Measurements from ENCODE around the gene SETD1B. TPM values are rescaled to one million over a fixed set of nuclear protein-coding genes. Genes with fewer than 3 reads are reported as not detected.
A peak's percentile ranks its signal among the peaks of the same experiment; 100 is the strongest.
"Not testable (repeated sequence)": the region's sequence is repeated elsewhere in the genome, so short reads cannot be mapped to it uniquely, and the experiment has no call there.

SETD1B gene
- 10 to 100 TPM; 15.0 to 15.6 TPM for total RNA-seq

DNA sequence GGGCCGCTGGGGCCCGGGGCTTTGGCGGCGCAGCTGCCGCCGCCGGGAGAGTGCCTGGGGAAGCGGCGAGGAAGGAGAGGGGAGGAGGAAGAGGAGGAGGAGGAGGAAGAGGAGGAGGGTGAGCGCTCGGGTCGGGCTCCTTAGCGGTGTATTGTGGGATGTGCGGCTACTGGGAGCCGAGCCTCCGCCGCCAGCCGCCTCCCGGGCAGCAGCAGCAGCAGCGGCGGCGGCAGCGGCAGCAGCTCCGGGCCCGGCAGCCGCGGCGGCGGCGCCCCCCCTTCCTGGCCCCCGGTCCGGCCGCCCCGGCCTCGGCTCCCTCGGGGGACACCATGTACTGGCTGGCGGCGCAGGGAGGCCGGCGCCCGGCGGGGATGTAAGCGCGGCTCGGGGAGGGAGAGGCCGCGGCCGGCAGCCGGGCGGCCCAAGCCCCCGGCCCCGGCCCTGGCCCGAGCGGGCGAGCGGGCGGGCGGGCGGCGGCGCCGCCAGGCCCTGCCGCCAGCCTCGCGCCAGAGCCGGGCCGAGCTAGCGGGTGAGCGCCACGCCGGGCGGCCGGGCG lies at the start of gene SETD1B:
TSS of gene SETD1B (plus strand) at position 149 of the 556 bp plus-strand sequence. CDS start 729 bp downstream, outside the sequence.
- H3K9me3 Mint-ChIP-seq: no peaks in the 10 kb centered on the region
- H3K27ac Mint-ChIP-seq: peak within 1 kb of the TSS; percentile 96
- no peaks in the 10 kb centered on the region for H3K27me3 Mint-ChIP-seq
- peaks cover 22% of the 10 kb centered on the region for H3K36me3 Mint-ChIP-seq
- peaks cover 31% of the 10 kb centered on the region for H3K4me1 Mint-ChIP-seq
- peak; percentile 68 for DNase-seq
- H3K4me3 Mint-ChIP-seq: peak within 1 kb of the TSS; percentile 95

DNA sequence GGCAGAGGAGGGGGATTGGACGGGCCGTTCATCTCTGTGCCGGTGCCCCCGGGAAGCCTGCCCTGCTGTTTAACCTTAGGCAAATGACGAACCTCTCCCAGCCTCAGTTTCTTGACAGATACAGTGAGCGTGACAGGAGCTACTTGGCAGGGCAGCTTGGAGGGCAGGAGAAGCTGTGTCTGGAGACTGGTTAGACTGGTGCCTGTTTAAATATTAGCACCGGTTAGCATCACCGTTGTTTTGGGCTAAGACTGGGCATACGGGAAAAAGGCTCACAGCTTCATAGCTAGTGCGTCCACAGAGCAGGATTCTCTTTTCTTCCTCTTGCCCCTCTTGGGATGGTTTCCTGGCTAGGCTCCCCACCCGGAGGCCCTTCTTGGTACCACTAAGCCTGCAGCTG lies 49.0 kb upstream of the SETD1B start:
- Mint-ChIP-seq H3K27ac (no peak overlapping the region), H3K27me3 (no peaks in the 10 kb centered on the region), H3K4me3 (no peak overlapping the region), H3K4me1 (peaks cover 14% of the 10 kb centered on the region), H3K36me3 (peaks cover 12% of the 10 kb centered on the region), H3K9me3 (no peaks in the 10 kb centered on the region)
- DNase-seq: no peak

DNA sequence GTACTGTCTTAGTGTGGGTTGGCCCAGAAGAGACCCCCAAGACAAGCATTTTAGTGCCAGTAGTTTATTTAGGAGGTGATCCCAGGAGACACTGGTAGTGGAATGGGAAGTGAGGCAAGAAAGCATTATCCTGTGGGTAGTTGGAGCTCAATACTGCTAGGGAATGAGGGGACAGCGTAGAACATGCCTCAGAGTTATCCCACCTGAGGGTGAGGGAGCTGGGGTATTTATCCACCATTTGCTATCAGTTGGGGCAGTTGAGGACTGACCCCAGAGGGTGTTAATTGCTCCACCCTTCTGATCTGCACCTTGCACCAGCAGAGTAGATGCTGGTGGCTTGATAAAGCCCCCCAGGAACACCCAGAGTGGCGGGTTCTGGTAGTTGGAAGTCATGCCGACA lies 48.2 kb upstream of the SETD1B start:
- Mint-ChIP-seq H3K27me3 (no peaks in the 10 kb centered on the region), H3K36me3 (peaks cover 9% of the 10 kb centered on the region), H3K27ac (no peak overlapping the region), H3K4me1 (peaks cover 12% of the 10 kb centered on the region), H3K9me3 (no peaks in the 10 kb centered on the region), H3K4me3 (no peak overlapping the region)
- no peak for DNase-seq

DNA sequence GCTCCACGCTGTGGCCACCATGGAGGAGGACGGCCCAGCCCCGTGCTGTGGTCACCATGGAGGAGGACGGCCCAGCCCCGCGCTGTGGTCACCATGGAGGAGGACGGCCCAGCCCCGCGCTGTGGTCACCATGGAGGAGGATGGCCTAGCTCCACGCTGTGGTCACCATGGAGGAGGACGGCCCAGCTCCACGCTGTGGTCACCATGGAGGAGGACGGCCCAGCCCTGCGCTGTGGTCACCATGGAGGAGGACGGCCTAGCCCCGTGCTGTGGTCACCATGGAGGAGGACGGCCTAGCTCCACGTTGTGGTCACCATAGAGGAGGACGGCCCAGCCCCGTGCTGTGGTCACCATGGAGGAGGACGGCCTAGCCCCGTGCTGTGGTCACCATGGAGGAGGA lies 45.3 kb upstream of the SETD1B start:
- peaks cover 12% of the 10 kb centered on the region for H3K4me1 Mint-ChIP-seq
- H3K4me3 Mint-ChIP-seq, H3K9me3 Mint-ChIP-seq, H3K27ac Mint-ChIP-seq, DNase-seq, H3K27me3 Mint-ChIP-seq, H3K36me3 Mint-ChIP-seq: not testable (repeated sequence)

DNA sequence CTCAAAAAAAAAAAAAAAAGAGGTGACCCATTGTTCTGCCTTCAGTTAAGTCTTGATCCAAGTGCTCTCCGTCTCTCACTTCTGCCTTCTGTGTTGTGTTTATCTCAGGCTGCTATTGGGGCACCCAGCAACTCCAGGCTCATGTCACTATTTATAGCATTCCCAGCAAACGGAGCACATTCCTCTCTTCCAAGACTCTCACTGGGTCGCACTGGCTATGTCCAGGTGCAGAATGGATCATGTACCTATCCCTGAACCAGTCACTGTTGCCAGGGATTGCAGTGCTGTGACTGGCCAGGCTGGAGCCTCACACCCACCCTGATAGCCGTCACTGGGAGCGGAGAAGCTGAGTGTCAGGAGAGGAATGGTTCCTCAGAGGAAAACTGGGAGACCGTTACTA lies 41.5 kb upstream of the SETD1B start:
- no peaks in the 10 kb centered on the region for H3K9me3 Mint-ChIP-seq
- no peak for DNase-seq
- no peak overlapping the region for H3K4me3 Mint-ChIP-seq
- H3K27me3 Mint-ChIP-seq: no peaks in the 10 kb centered on the region
- no peak overlapping the region for H3K27ac Mint-ChIP-seq
- no peaks in the 10 kb centered on the region for H3K4me1 Mint-ChIP-seq
- H3K36me3 Mint-ChIP-seq: peaks cover 2% of the 10 kb centered on the region

DNA sequence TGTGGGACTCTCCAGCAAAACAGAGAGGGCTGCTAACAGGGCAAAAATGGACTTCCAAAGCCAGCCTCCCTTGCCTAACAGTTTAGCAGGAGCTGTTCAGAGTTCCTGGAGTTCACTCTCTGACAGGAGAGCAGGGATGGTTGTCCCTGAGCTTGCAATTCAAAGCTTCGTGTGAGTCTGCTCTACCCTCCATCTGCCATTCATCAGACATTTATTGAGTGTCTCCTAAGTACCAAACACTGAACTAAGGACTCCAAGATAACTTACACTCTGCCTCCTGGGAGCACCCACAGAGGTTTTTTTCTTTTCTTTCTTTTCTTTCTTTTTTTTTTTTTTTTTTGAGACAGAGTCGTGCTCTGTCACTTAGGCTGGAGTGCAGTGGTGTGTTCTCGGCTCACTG lies 39.0 kb upstream of the SETD1B start:
- no peaks in the 10 kb centered on the region for H3K4me1 Mint-ChIP-seq
- H3K4me3 Mint-ChIP-seq: no peak overlapping the region
- no peak for DNase-seq
- peaks cover 2% of the 10 kb centered on the region for H3K36me3 Mint-ChIP-seq
- no peak overlapping the region for H3K27ac Mint-ChIP-seq
- no peaks in the 10 kb centered on the region for H3K27me3 Mint-ChIP-seq
- H3K9me3 Mint-ChIP-seq: no peaks in the 10 kb centered on the region

DNA sequence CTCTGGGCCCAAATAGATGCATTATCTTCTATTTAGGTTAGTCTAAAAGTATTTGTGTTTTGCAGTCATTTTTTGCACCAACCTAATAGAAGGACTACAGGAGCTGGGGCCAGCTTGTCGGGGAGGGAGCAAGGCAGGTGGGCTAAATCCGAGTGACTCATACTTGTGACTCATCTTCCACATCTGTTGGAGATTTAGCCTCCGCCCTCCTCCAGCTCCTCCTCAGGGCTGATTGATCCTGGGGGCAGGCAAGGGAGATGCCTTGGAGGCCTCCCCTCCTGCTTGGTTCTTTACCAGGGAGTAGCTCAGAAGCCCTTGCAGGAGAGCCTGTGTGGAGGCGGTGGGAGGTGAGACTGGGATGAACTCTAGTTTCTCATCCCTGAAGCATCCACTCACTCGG lies 38.2 kb upstream of the SETD1B start:
- no peak for DNase-seq
- no peaks in the 10 kb centered on the region for H3K4me1 Mint-ChIP-seq
- no peaks in the 10 kb centered on the region for H3K27me3 Mint-ChIP-seq
- H3K36me3 Mint-ChIP-seq: peaks cover 2% of the 10 kb centered on the region
- H3K27ac Mint-ChIP-seq: no peak overlapping the region
- no peak overlapping the region for H3K4me3 Mint-ChIP-seq
- H3K9me3 Mint-ChIP-seq: no peaks in the 10 kb centered on the region

DNA sequence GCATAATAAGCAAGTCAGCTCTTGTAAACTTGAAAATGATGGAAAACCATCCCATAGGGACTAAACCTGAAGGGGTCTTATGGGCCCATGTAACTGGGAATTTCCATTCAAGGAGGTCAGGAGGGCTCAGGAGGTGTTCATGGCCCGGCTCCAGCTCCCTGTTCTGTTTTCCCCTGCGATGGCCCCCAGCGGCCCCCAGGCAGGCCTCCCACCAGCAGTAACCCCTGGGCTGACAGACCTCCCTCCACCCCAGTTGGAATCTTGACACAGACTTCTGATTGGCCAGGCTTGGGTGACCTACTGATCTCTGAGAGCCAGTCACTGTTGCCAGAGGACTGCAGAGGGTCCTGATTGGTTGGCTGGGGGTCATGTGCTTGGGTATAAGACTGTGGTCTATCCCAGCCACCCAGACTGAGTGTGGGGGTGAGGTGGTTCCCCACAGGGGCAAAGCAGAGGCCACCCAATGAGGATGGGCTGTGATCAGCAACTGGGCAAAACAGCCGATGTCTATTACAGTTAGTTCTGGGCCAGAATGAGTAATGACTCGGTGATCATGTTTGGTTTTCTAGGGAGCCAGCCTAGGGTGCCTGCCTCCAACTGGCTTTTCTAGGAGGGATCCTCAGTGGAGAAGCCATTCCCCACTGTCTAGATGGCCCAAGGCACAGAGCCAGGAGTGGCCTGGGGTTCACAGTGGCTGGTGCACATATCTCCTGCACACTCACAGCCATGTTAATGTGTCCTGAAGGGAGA lies 37.3 kb upstream of the SETD1B start:
- Mint-ChIP-seq H3K9me3 (no peaks in the 10 kb centered on the region), H3K4me3 (no peak overlapping the region), H3K27me3 (no peaks in the 10 kb centered on the region), H3K27ac (no peak overlapping the region), H3K4me1 (no peaks in the 10 kb centered on the region), H3K36me3 (peaks cover 2% of the 10 kb centered on the region)
- DNase-seq: no peak

DNA sequence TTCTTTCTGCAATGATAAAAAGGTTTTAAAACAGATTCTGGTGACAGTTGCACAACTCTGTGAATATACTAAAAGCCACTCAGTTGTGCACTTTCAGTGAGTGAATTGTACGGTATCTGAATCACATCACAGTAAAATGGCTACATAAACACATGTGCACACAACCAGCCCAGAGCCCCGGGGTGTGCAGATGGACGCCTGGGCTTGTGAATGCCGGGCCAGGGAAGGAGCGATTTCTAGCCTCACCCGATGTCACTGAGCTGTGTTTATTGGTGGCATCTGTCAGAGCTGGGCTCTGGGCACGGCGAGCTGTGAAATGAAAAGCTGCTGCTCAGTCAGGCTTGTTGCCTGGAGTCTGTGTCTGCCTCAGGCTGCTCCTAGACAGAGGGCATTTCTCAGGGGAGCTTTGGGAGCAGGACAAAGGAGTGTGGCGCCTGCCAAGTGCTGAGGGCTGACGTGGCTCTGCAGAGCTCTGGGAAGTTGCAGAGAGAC lies 36.2 kb upstream of the SETD1B start:
- DNase-seq: no peak
- Mint-ChIP-seq H3K4me1 (no peaks in the 10 kb centered on the region), H3K36me3 (peaks cover 2% of the 10 kb centered on the region), H3K27ac (no peak overlapping the region), H3K9me3 (no peaks in the 10 kb centered on the region), H3K27me3 (no peaks in the 10 kb centered on the region), H3K4me3 (no peak overlapping the region)

DNA sequence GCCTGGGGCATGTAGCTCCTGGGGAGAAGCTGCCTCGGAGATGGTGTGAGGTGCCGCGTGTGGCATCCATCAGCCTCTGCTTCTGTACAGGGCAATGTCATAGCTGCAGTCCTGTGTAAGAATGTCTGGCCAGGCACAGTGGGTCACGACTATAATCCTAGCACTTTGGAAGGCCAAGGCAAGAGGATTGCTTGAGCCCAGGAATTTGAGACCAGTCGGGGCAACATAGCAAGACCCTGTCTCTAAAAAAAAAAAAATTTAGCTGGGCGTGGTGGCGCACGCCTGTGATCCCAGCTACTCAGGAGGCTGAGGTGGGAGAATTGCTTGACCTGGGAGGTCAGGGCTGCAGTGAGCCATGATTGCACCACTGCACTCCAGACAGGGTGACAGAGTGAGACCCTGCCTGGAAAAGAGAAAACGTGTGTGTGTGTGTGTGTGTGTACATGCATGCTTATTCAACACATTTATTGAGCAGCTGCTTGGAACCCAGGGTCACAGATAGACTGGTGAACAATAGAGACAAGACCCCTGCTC lies 34.4 kb upstream of the SETD1B start:
- H3K27ac Mint-ChIP-seq: no peak overlapping the region
- no peak overlapping the region for H3K4me3 Mint-ChIP-seq
- H3K9me3 Mint-ChIP-seq: no peaks in the 10 kb centered on the region
- H3K4me1 Mint-ChIP-seq: peaks cover 4% of the 10 kb centered on the region
- DNase-seq: no peak
- H3K36me3 Mint-ChIP-seq: peaks cover 2% of the 10 kb centered on the region
- H3K27me3 Mint-ChIP-seq: no peaks in the 10 kb centered on the region

DNA sequence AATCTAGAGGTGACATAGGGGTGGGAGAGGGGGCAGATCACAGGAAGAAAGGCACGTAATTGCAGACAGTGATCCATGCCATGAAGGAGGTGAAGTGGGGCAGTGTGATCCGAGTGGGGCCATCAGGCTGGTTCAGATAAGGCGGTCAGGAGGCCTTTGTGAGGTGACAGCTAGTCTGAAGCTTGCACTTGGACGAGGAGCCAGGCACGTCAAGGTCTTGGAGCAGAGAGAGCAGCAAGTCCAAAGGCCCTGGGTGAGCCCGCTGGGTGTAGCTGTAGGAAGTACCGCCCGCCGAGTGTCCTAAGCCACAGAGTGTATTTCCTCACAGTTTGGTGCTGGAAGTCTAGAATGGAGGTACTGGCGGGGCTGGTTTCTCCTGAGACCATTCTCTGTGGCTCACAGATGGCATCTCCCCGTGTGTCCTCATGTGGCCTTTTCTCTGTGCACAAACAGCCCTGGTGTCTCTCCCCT lies 33.9 kb upstream of the SETD1B start:
- DNase-seq: no peak
- no peaks in the 10 kb centered on the region for H3K27me3 Mint-ChIP-seq
- no peak overlapping the region for H3K27ac Mint-ChIP-seq
- H3K4me1 Mint-ChIP-seq: peaks cover 4% of the 10 kb centered on the region
- no peak overlapping the region for H3K4me3 Mint-ChIP-seq
- H3K9me3 Mint-ChIP-seq: no peaks in the 10 kb centered on the region
- H3K36me3 Mint-ChIP-seq: peaks cover 2% of the 10 kb centered on the region

DNA sequence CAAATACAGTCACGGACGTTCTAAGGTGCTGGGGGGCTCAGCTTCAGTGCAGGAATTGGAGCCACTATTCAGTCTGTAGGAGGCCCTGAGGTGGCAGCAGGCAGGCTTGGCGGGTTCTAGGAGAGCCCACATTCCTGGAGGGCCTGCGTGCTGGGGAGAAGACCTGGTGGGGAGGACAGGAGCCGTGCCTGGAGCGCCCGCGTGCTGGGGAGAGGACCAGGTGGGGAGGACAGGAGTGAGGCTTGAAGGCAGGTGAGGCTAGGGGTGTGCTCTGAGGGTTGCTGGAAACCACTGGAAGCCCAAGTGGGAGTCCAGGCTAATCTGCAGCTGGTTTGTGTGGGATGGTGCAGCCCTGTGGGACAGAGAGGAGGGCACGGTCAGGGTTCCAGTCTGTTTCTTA lies 33.4 kb upstream of the SETD1B start:
- Mint-ChIP-seq H3K4me1 (peaks cover 4% of the 10 kb centered on the region), H3K9me3 (no peaks in the 10 kb centered on the region), H3K27ac (no peak overlapping the region), H3K27me3 (no peaks in the 10 kb centered on the region), H3K4me3 (no peak overlapping the region), H3K36me3 (peaks cover 2% of the 10 kb centered on the region)
- DNase-seq: no peak

DNA sequence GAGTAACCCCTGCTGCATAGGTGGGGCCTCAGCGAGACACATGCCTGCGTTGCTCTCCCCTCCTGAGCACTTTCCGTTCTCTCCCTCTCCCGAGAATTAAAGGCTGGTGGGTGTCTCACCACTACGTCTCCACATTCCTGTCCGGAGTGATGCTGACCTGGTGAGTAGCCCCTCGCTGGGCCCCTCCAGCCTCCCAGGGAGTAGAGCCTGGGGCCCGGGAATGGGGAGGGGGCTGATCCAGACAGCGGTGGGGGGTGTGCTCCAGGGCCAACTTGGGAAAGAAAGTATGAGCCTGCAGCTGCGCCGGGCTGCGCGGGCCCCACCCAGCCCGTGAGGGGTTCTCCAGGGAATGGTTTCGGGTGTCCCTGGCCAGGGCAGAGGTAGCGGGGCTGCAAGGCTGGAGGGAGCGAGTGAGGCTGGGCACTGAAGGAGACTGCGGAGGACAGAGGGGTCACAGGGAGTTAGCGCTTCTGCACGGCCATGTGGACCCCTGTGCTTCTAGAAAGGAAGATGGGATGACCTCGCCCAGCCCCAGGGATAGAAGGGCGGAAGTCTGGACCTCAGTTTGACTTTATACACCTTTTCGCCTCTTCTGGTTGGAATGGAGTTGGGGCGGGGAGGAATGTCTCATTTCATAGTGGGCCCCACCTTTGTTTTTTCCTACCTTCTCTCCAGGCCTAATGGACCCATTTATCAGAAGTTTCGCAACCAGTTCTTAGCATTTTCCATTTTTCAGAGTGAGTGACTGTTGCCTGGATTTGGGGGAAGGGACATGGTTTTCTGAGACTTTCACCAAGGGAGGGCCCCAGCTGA lies 32.8 kb upstream of the SETD1B start:
- H3K27ac Mint-ChIP-seq: no peak overlapping the region
- H3K9me3 Mint-ChIP-seq: no peaks in the 10 kb centered on the region
- DNase-seq: no peak
- no peak overlapping the region for H3K4me3 Mint-ChIP-seq
- peaks cover 4% of the 10 kb centered on the region for H3K4me1 Mint-ChIP-seq
- no peaks in the 10 kb centered on the region for H3K36me3 Mint-ChIP-seq
- H3K27me3 Mint-ChIP-seq: no peaks in the 10 kb centered on the region

DNA sequence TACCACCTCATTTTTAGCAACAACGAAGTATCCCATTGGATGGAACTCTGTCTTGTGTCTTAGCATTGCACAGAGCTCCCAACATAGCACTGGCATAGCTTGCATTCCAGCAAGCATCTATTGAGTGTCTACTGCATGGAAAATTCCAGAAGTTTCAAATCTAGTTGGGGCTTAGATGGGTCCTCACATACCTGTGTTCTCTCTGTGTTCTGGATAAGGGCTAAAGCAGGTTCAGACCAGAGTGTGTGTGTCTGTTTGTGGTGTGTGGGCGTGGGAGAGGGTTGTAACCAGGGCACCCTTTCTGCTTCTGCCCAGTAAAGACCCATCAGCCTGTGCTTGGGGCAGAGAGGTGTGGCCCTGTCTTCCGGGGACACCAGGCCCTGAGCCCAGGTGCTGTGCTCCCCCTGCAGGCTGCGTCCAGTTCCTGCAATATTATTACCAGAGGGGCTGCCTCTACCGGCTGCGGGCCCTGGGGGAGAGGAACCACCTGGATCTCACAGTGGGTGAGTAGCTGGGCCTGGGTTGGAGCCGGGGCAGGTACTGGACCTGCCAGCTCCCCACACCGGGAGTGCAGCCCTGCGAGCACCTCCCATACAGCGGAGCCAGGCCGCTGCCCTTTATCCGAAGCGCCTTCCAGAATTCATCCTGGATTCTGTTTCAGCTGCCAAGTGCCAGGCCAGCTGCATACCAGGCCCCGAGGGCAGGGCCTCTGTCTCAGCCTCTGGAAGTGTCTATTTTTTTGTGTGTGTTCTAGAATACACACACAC lies 30.6 kb upstream of the SETD1B start:
- Mint-ChIP-seq H3K27ac (no peak overlapping the region), H3K4me3 (no peak overlapping the region), H3K9me3 (no peaks in the 10 kb centered on the region), H3K27me3 (no peaks in the 10 kb centered on the region), H3K36me3 (no peaks in the 10 kb centered on the region), H3K4me1 (peaks cover 4% of the 10 kb centered on the region)
- peak; percentile 81 for DNase-seq

All from activated naive CD8-positive, alpha-beta T cell treated with anti-CD3 and anti-CD28 coated beads for 36 hours (primary cell).